ENCODE measurements around the gene PIGB.
"Not testable (repeated sequence)": the region's sequence is repeated elsewhere in the genome, so short reads cannot be mapped to it uniquely, and the experiment has no call there.

The PIGB gene

GRCh38 chr15:55387027-55387426 is 68.0 kb downstream of the PIGB start:
- DNase-seq = no peak

DNA sequence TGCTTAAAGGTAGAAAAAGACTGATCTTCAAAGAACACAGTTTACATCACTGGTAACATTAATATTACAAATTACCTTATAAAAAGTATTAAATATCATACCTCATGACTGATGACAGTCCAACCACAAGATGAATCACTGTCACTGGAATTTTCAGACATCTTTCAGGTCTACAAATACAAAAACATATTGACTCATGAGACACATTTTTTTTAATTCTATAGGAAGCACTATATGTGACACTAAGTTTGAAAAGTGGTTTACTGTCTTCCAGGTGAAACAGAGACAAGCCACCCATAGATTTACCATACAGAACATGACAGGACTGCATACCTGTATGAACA is 70.2 kb downstream of the PIGB start:
- no peak for DNase-seq

GRCh38 chr15:55394694-55395093 is 75.7 kb downstream of the PIGB start:
- DNase-seq = no peak

DNA sequence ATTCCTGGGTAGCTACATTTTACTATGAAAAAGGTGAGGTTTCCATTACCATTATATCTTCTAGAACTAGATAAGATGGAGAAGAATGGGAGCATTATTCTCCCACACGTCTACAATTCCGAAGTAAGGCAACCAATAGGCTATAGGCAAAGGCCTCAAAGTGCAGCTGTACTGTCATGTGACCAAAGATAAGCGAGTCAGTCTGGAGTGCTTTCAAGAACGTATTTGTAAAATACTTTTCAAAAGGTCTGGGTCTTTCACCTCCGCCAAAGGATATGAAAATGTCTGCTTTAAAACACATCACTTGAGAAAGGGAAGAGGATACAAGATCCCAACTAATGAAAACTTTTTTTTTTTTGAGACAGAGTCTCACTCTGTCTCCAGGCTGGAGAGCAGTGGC is 79.2 kb downstream of the PIGB start:
- no peak for DNase-seq

DNA sequence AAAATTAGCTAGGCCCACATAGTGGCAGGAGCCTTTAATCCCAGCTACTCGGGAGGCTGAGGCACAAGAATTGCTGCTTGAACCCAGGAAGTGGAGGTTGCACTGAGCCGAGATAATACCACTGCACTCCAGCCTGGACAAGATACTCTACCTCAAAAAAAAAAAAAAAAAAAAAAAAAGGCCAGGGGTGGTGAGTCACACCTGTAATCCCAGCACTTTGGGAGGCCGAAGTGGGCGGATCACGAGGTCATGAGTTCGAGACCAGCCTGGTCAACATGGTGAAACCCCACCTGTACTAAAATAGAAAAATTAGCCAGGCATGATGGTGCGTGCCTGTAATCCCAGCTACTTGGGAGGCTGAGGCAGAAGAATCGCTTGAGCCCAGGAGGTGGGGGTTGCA is 81.0 kb downstream of the PIGB start:
- not testable (repeated sequence) for DNase-seq

DNA sequence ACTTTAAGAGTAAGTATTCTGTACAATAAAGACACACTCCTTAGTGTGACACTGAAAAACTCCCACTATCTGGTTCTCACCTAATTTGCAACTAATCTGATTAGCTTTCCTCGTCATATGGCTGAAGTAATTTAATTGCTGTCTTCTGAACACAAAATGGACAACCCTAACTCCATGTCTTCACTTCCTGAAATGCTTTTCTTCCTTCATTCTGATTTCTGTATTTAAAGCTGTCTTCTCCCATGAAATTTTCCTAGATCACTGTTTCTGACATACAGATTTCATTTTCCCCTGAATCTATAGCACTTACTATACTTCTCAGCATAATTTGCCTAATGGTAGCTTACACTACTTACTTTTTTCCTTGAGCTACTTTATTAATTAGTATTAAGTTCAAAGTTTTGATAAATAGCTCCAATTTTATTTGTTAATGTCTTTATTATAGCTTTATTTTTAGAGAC is 82.8 kb downstream of the PIGB start:
- no peak for DNase-seq

DNA sequence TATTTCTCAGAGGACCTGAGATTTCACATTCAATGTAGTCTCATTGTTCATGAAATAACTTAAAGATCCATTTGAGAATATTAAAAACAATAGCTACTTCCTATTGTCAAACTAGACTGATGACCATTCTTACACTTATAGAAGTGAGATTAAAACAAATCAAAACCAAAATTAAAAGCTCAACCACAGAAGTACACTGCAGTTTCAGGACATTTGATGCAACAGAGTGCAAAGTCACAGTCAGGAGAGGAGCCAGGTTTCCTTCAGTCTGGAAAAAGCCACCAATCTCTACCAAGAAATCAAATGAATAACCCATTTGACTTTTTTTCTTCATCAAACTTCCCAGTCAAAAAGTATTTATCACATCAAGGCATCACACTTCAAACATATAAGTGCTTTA is 83.7 kb downstream of the PIGB start:
- no peak for DNase-seq

DNA sequence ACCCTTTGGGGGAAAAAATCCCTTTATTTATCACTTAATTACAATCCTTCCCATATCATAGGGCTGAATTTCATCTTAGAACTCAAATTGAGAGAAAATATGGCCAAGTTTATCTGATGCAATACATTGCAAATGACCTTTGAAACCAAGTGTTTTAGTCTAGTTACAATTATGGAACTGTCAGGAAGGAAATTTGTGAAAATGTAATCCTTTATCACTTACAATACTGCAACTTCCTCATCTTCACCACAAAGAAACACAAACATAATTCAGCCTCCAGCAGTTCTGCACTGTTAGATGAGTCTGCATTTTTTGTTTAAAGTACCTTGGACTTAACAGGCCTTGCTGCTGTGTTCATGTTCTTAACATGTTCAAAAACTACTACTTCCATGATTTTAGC is 84.5 kb downstream of the PIGB start:
- DNase-seq = no peak

Measured in T-helper 9 cell (primary cell).